Vagina (tissue), 2 donors: ENCODE results near the gene ASB8.

Source experiments
- POLR2AphosphoS5 ChIP-seq, 2 donors: sonication (generic); formaldehyde crosslinking; IDR thresholded peaks; one replicate each; pipeline ENCODE4 v1.9.0; 2017; ENCODE audit warnings: antibody characterized with exemption in 2 of 2, mild to moderate bottlenecking in 2 of 2, low read depth in 1 of 2; ENCODE audit not compliant: insufficient read depth in 1 of 2
- TF ChIP-seq, protein P1 (sequence below), 3 experiments: fragments of 450-650 bp in 2 of 3; fragments of 200-600 bp in 1 of 3; sonication (generic) in 1 of 3; IDR thresholded peaks; one replicate each; pipeline ENCODE4 v1.5.1; 2017 to 2019; ENCODE audit warnings: antibody characterized with exemption in 3 of 3, mild to moderate bottlenecking in 2 of 3, moderate library complexity in 2 of 3

DNA sequence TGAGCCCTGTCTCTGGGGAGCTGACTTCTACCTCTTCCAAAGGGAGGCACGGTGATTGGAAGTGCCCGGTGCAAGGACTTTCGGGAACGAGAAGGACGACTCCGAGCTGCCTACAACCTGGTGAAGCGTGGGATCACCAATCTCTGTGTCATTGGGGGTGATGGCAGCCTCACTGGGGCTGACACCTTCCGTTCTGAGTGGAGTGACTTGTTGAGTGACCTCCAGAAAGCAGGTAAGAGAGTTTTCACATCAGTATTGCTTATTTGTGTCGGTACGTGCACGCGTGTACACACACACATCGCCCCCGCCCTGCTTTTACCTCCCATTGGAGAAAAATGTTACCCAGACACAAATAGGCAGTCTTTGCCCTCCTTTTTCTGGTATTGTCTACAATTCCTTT lies 24.5 kb downstream of the ASB8 start:
- TF ChIP-seq, protein P1, sequence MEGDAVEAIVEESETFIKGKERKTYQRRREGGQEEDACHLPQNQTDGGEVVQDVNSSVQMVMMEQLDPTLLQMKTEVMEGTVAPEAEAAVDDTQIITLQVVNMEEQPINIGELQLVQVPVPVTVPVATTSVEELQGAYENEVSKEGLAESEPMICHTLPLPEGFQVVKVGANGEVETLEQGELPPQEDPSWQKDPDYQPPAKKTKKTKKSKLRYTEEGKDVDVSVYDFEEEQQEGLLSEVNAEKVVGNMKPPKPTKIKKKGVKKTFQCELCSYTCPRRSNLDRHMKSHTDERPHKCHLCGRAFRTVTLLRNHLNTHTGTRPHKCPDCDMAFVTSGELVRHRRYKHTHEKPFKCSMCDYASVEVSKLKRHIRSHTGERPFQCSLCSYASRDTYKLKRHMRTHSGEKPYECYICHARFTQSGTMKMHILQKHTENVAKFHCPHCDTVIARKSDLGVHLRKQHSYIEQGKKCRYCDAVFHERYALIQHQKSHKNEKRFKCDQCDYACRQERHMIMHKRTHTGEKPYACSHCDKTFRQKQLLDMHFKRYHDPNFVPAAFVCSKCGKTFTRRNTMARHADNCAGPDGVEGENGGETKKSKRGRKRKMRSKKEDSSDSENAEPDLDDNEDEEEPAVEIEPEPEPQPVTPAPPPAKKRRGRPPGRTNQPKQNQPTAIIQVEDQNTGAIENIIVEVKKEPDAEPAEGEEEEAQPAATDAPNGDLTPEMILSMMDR (IDR thresholded peaks at IDR 0.05): no peak
- TF ChIP-seq POLR2AphosphoS5 (IDR thresholded peaks at IDR 0.05; ENCODE audit: insufficient read depth in 1 of 2, low read depth in 1 of 2): no peak
